Osteocyte (in vitro differentiated cells): ENCODE measurements around the gene NBAS. TPM values are rescaled to one million over a fixed set of nuclear protein-coding genes. Genes with fewer than 3 reads are reported as not detected.

Experiments used
- DNase-seq: peaks from one replicate; pipeline ENCODE4 v3.0.0; 2021; ENCODE audit warnings: mixed read lengths; ENCODE audit not compliant: unreplicated experiment; ENCODE audit errors: extremely low spot score
- H3K27ac Mint-ChIP-seq: one replicate; pipeline ENCODE4 v1.8.0; 2021; ENCODE audit warnings: mild to moderate bottlenecking, mixed read lengths; ENCODE audit not compliant: unreplicated experiment
- H3K27me3 Mint-ChIP-seq: one replicate; pipeline ENCODE4 v1.8.0; 2021; ENCODE audit warnings: mixed read lengths; ENCODE audit not compliant: unreplicated experiment
- H3K36me3 Mint-ChIP-seq: one replicate; pipeline ENCODE4 v1.8.0; 2021; ENCODE audit warnings: mixed read lengths; ENCODE audit not compliant: unreplicated experiment
- H3K4me1 Mint-ChIP-seq: one replicate; pipeline ENCODE4 v1.8.0; 2021; ENCODE audit warnings: mixed read lengths; ENCODE audit not compliant: unreplicated experiment
- H3K4me3 Mint-ChIP-seq: one replicate; pipeline ENCODE4 v1.8.0; 2021; ENCODE audit warnings: mild to moderate bottlenecking, moderate library complexity, mixed read lengths; ENCODE audit not compliant: unreplicated experiment
- H3K9me3 Mint-ChIP-seq: one replicate; pipeline ENCODE4 v1.8.0; 2021; ENCODE audit warnings: mixed read lengths; ENCODE audit not compliant: unreplicated experiment
- CTCF ChIP-seq: fragments of 200-600 bp; sonication (generic); IDR thresholded peaks from 2 replicates; pipeline ENCODE4 v1.5.0; 2021; ENCODE audit warnings: antibody characterized with exemption, mild to moderate bottlenecking, moderate library complexity
- total RNA-seq: library from RNA; stranded (reverse); gene quantifications from 2 replicates; pipeline ENCODE4 v1.2.1, GENCODE V29; 2021

NBAS gene
- total RNA-seq, 1 donor from 2014 or later: 43.6 TPM

- no peak for TF ChIP-seq CTCF
- peak overlapping the region; percentile 99 for H3K4me3 Mint-ChIP-seq
- peaks cover 2% of the 10 kb centered on the region for H3K36me3 Mint-ChIP-seq
- DNase-seq: no peak
- H3K27me3 Mint-ChIP-seq: peaks cover 7% of the 10 kb centered on the region
- H3K9me3 Mint-ChIP-seq: no peaks in the 10 kb centered on the region
- peak overlapping the region; percentile 99 for H3K27ac Mint-ChIP-seq
- peaks cover 25% of the 10 kb centered on the region for H3K4me1 Mint-ChIP-seq
Measured at GRCh38 chr2:15560140-15560987, 770 bp downstream of the NBAS start.

DNA sequence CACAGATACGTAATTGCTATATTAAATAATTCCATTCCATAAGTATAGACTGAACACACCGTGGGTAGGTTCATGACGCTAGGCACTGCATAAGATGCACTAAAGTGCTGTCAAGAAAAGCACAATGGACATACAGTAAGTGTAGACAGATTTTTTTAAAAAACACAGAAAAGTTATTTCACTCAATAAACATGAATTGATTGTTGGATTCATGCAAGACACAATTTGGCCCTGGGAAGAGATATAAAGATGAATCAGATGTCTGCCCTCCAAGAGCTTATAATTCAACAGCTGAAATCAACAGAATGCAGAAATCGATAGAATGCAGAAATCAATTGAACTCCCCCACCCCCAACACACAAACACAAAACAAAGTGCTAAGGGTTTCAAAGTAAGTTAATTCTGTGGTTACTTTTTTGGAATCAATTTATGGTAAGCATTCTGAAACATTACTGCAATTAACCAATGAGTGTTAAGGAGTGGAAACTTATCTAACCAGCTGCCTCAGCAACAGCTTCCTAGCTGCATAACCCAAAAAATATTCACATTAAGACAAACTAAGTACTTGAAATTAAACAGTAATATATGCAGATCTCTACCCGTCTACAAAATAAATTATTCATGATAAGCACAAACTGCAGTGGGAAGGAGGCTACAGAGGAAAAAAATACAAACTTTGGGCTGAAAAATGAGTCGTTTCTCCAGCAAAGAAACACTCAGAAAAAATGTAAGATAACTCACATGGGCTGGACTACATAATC lies 1.6 kb downstream of the NBAS start:
- no peak for TF ChIP-seq CTCF
- Mint-ChIP-seq H3K36me3 (peaks cover 3% of the 10 kb centered on the region), H3K27ac (peak overlapping the region; percentile 43), H3K27me3 (peaks cover under 1% of the 10 kb centered on the region), H3K4me3 (peak overlapping the region; percentile 99), H3K4me1 (peaks cover 28% of the 10 kb centered on the region), H3K9me3 (no peaks in the 10 kb centered on the region)
- no peak for DNase-seq

DNA sequence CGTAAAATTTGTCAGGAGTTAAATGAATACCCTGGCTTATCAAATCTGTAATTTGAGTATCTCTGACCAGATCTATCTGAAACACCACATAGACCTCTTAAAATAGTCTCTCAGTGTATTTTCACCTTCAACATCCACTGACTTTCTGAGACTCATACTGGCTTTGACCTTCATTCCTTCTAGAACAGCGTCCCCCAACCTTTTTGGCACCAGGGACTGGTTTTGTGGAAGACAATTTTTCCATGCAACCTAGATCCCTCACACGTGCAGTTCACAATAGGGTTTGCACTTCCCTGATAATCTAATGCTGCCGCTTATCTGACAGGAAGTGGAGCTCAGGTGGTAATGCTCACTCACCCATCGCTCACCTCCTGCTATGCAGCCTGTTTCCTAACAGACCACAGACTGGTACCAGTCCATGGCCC lies 3.2 kb downstream of the NBAS start:
- TF ChIP-seq CTCF: no peak
- H3K36me3 Mint-ChIP-seq: peaks cover 3% of the 10 kb centered on the region
- H3K4me3 Mint-ChIP-seq: no peak overlapping the region
- H3K27me3 Mint-ChIP-seq: no peaks in the 10 kb centered on the region
- H3K4me1 Mint-ChIP-seq: peaks cover 31% of the 10 kb centered on the region
- no peak for DNase-seq
- H3K27ac Mint-ChIP-seq: no peak overlapping the region
- H3K9me3 Mint-ChIP-seq: no peaks in the 10 kb centered on the region

DNA sequence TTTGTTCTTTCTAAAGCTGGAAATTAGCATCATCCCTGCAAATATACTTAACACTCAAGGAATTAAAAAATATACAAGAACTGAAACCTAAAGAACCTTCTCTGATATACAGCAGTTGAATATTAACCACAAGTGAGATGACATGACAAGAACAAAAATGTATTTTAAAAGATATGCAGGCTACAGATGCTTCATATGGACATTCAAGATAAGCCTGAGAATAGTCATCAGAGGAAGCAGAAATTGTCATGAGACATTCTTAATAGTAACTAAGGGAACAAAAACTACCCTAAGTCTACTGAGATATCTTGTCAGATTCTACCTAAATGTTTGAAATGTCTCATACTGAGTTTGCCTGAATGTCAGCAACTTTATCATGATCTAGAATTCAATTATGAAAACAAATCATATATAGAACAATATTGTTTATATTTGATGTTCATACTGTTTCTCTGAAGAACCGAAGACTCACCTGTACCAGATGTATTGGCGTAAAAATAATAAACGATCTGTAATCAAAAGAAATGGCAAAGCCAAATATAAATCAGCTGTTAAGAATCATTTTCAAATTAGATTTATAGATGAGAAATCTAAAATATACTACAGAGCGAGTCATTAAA lies 4.7 kb downstream of the NBAS start:
- TF ChIP-seq CTCF: no peak
- H3K4me3 Mint-ChIP-seq: no peak overlapping the region
- peaks cover 23% of the 10 kb centered on the region for H3K4me1 Mint-ChIP-seq
- DNase-seq: no peak
- no peaks in the 10 kb centered on the region for H3K9me3 Mint-ChIP-seq
- no peak overlapping the region for H3K27ac Mint-ChIP-seq
- H3K27me3 Mint-ChIP-seq: no peaks in the 10 kb centered on the region
- H3K36me3 Mint-ChIP-seq: peaks cover 7% of the 10 kb centered on the region
